ENCODE results near the gene PNPLA7. TPM values are rescaled to one million over a fixed set of nuclear protein-coding genes. Genes with fewer than 3 reads are reported as not detected.

PNPLA7 gene
- total and polyA plus RNA-seq, 2 of the 13 experiments (the other 11 are each of a cell fraction or from before 2014, with no cell fraction given): 0.42 to 1.5 TPM

DNA sequence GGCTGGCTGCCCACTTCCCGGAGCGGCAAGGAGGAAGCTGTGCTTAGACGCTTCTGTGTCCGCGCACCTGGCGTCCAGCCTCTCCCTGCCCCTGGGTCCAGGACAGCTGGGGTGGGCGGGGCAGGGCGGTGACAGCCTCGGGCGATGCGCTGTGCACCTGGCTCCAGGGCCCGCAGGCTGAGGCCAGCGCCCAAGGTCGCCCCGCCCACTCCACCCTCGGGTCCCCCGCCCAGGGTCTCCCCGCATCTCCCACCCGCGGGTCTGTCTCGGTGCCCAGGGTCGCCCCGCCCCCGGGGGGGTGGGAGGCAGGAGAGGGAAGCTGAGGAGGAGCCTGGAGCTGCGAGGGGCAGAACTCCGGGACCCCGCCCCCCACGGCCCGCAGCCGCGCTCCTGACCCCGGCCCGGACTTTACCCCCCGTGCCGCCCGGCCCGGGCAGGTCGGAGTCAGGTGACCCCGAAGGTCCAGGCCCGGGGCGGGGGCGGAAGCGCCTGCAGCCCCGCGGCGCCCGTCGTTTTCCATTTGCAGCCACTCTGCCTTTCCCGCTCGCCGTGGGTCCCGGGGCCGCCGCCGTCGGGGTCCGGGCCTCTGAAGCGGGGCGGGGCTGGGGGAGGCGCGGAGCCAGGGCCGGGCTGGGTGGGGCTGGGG lies 108.8 kb downstream of the PNPLA7 start, which contains the start of gene ENTPD8 (continued):
- TF ChIP-seq ZNF253 (CRISPR knock-in tag; IDR thresholded peaks at IDR 0.05; ENCODE audit: borderline replicate concordance) (no peak), WIZ (CRISPR knock-in tag; IDR thresholded peaks at IDR 0.05) (no peak), ELF1 (CRISPR knock-in tag; IDR thresholded peaks at IDR 0.05) (peak; percentile 52), HOXA5 (CRISPR knock-in tag; IDR thresholded peaks at IDR 0.05) (peak; percentile 64), ZNF556 (CRISPR knock-in tag; IDR thresholded peaks at IDR 0.05; ENCODE audit: borderline replicate concordance) (peak; percentile 36; the same call in 1 of the 2 replicates), BHLHE40 (IDR thresholded peaks at IDR 0.05; ENCODE audit: low read length) (peak; percentile 72), FOXA1 (IDR thresholded peaks at IDR 0.05) (no peak), FOXA1 (CRISPR knock-in tag; IDR thresholded peaks at IDR 0.05) (no peak), TBX2 (CRISPR knock-in tag; IDR thresholded peaks at IDR 0.05; ENCODE audit: borderline replicate concordance) (peak; percentile 32; the same call in 1 of the 2 replicates), HNF4A (CRISPR knock-in tag; IDR thresholded peaks at IDR 0.05) (peak; percentile 87), NONO (IDR thresholded peaks at IDR 0.05) (no peak), NONO (CRISPR knock-in tag; conservative IDR thresholded peaks at IDR 0.05) (peak; percentile 70), PHF20 (CRISPR knock-in tag; IDR thresholded peaks at IDR 0.05) (0 out of 2 replicates have a peak, but pooled peaks have one; percentile 37), ZNF563 (CRISPR knock-in tag; IDR thresholded peaks at IDR 0.05) (peak; percentile 24; the same call in 1 of the 2 replicates)
- TF ChIP-seq, protein P1, sequence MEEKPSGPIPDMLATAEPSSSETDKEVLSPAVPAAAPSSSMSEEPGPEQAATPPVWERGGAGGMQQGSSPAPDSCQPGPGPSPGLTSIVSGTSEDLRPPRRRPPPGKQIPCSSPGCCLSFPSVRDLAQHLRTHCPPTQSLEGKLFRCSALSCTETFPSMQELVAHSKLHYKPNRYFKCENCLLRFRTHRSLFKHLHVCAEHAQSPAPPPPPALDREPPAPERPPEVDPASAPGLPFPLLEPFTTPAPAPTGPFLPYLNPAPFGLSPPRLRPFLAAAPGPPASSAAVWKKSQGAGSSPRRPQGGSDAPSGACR (CRISPR knock-in tag; IDR thresholded peaks at IDR 0.05): peak; percentile 77
- TF ChIP-seq, protein P2, sequence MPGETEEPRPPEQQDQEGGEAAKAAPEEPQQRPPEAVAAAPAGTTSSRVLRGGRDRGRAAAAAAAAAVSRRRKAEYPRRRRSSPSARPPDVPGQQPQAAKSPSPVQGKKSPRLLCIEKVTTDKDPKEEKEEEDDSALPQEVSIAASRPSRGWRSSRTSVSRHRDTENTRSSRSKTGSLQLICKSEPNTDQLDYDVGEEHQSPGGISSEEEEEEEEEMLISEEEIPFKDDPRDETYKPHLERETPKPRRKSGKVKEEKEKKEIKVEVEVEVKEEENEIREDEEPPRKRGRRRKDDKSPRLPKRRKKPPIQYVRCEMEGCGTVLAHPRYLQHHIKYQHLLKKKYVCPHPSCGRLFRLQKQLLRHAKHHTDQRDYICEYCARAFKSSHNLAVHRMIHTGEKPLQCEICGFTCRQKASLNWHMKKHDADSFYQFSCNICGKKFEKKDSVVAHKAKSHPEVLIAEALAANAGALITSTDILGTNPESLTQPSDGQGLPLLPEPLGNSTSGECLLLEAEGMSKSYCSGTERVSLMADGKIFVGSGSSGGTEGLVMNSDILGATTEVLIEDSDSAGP (CRISPR knock-in tag; IDR thresholded peaks at IDR 0.05; ENCODE audit: borderline replicate concordance): peak; percentile 67; the same call in 1 of the 2 replicates
- TF ChIP-seq, protein P3, sequence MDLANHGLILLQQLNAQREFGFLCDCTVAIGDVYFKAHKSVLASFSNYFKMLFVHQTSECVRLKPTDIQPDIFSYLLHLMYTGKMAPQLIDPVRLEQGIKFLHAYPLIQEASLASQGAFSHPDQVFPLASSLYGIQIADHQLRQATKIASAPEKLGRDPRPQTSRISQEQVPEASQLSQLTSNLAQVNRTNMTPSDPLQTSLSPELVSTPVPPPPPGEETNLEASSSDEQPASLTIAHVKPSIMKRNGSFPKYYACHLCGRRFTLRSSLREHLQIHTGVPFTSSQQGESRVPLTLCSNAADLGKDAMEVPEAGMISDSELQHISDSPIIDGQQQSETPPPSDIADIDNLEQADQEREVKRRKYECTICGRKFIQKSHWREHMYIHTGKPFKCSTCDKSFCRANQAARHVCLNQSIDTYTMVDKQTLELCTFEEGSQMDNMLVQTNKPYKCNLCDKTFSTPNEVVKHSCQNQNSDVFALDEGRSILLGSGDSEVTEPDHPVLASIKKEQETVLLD (CRISPR knock-in tag; IDR thresholded peaks at IDR 0.05; ENCODE audit: low read depth): peak; percentile 97
- TF ChIP-seq, protein P4, sequence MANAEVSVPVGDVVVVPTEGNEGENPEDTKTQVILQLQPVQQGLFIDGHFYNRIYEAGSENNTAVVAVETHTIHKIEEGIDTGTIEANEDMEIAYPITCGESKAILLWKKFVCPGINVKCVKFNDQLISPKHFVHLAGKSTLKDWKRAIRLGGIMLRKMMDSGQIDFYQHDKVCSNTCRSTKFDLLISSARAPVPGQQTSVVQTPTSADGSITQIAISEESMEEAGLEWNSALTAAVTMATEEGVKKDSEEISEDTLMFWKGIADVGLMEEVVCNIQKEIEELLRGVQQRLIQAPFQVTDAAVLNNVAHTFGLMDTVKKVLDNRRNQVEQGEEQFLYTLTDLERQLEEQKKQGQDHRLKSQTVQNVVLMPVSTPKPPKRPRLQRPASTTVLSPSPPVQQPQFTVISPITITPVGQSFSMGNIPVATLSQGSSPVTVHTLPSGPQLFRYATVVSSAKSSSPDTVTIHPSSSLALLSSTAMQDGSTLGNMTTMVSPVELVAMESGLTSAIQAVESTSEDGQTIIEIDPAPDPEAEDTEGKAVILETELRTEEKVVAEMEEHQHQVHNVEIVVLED (CRISPR knock-in tag; IDR thresholded peaks at IDR 0.05; ENCODE audit: borderline replicate concordance): peak; percentile 16; the same call in 1 of the 2 replicates
- TF ChIP-seq, protein P5, sequence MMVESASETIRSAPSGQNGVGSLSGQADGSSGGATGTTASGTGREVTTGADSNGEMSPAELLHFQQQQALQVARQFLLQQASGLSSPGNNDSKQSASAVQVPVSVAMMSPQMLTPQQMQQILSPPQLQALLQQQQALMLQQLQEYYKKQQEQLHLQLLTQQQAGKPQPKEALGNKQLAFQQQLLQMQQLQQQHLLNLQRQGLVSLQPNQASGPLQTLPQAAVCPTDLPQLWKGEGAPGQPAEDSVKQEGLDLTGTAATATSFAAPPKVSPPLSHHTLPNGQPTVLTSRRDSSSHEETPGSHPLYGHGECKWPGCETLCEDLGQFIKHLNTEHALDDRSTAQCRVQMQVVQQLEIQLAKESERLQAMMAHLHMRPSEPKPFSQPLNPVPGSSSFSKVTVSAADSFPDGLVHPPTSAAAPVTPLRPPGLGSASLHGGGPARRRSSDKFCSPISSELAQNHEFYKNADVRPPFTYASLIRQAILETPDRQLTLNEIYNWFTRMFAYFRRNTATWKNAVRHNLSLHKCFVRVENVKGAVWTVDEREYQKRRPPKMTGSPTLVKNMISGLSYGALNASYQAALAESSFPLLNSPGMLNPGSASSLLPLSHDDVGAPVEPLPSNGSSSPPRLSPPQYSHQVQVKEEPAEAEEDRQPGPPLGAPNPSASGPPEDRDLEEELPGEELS (CRISPR knock-in tag; IDR thresholded peaks at IDR 0.05): peak; percentile 41; the same call in 1 of the 2 replicates
- TF ChIP-seq, protein P6, sequence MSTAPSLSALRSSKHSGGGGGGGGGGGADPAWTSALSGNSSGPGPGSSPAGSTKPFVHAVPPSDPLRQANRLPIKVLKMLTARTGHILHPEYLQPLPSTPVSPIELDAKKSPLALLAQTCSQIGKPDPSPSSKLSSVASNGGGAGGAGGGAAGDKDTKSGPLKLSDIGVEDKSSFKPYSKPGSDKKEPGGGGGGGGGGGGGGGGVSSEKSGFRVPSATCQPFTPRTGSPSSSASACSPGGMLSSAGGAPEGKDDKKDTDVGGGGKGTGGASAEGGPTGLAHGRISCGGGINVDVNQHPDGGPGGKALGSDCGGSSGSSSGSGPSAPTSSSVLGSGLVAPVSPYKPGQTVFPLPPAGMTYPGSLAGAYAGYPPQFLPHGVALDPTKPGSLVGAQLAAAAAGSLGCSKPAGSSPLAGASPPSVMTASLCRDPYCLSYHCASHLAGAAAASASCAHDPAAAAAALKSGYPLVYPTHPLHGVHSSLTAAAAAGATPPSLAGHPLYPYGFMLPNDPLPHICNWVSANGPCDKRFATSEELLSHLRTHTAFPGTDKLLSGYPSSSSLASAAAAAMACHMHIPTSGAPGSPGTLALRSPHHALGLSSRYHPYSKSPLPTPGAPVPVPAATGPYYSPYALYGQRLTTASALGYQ (CRISPR knock-in tag; IDR thresholded peaks at IDR 0.05): peak; percentile 84; the same call in 1 of the 2 replicates

Data from HepG2 (cell line).